IMR-90 (cell line): ENCODE measurements around the gene PSMA4. TPM values are rescaled to one million over a fixed set of nuclear protein-coding genes. Genes with fewer than 3 reads are reported as not detected.

Source experiments
- ATAC-seq: fragments of 200-7000 bp; cut with Tn5 transposase; 2 replicates; pipeline ENCODE4 v1.9.1; 2020; ENCODE audit warnings: low read depth, mild to moderate bottlenecking, moderate library complexity
- BruUV-seq: library from RNA; stranded (reverse); fragments of 400-500 nt; replicated peaks from 2 replicates; lab custom pipeline; 2021; lab: Mats Ljungman, UMichigan
- CTCF ChIA-PET: fragments of 300-600 bp; formaldehyde crosslinking; extraction: SDS; loops from one replicate; lab custom pipeline; 2021; ENCODE audit warnings: antibody characterized with exemption; lab: Yijun Ruan, JAX
- POLR2A ChIA-PET: fragments of 300-600 bp; sonication (Branson Sonifier 250); formaldehyde crosslinking; loops from one replicate; lab custom pipeline; 2022; ENCODE audit warnings: antibody characterized with exemption; ENCODE audit not compliant: unreplicated experiment; lab: Charles Lee
- DNase-seq: peaks from one replicate; pipeline ENCODE4 v3.0.0; 2013
- H2AFZ ChIP-seq: replicated peaks from 2 replicates; pipeline ENCODE3; 2013; ENCODE audit warnings: low read length, mild to moderate bottlenecking; ENCODE audit not compliant: poor library complexity
- H2AK5ac ChIP-seq: 2 replicates; pipeline ENCODE4 v1.6.1; 2013; ENCODE audit warnings: low read depth, low read length, inconsistent platforms
- H2AK9ac ChIP-seq: replicated peaks from 2 replicates; pipeline ENCODE3; 2013; ENCODE audit warnings: mild to moderate bottlenecking, low read depth, low read length, moderate library complexity; ENCODE audit not compliant: poor library complexity
- H2BK120ac ChIP-seq: 2 replicates; pipeline ENCODE4 v1.6.1; 2013; ENCODE audit warnings: low read depth, low read length, inconsistent platforms
- H2BK15ac ChIP-seq: 3 replicates; pipeline ENCODE4 v1.6.1; 2013; ENCODE audit warnings: low read depth, low read length, inconsistent platforms
- H2BK20ac ChIP-seq: 2 replicates; pipeline ENCODE4 v1.6.1; 2013; ENCODE audit warnings: low read depth, mild to moderate bottlenecking, inconsistent platforms, low read length, moderate library complexity
- H2BK5ac ChIP-seq: 2 replicates; pipeline ENCODE4 v1.6.1; 2013; ENCODE audit warnings: mild to moderate bottlenecking, low read depth, low read length, inconsistent platforms; ENCODE audit not compliant: poor library complexity, severe bottlenecking
- H3K14ac ChIP-seq: replicated peaks from 2 replicates; pipeline ENCODE4 v1.6.1; 2013; ENCODE audit warnings: low read depth, low read length, inconsistent platforms
- H3K18ac ChIP-seq: 2 replicates; pipeline ENCODE4 v1.6.1; 2013; ENCODE audit warnings: low read depth, low read length, control low read depth
- H3K23ac ChIP-seq: 2 replicates; pipeline ENCODE4 v1.6.1; 2013; ENCODE audit warnings: low read depth, low read length, inconsistent platforms
- H3K27ac ChIP-seq: 2 replicates; pipeline ENCODE4 v1.5.1; 2013; ENCODE audit warnings: mild to moderate bottlenecking, control low read depth, low read length; ENCODE audit not compliant: insufficient read depth
- H3K27me3 ChIP-seq: 2 replicates; pipeline ENCODE4 v1.6.1; 2013; ENCODE audit warnings: low read length; ENCODE audit not compliant: control insufficient read depth, insufficient read depth
- H3K36me3 ChIP-seq: 2 replicates; pipeline ENCODE4 v1.6.1; 2013; ENCODE audit warnings: low read length, mixed read lengths; ENCODE audit not compliant: control insufficient read depth, insufficient read depth
- H3K4ac ChIP-seq: 2 replicates; pipeline ENCODE4 v1.6.1; 2013; ENCODE audit warnings: low read depth, low read length, inconsistent platforms
- H3K4me1 ChIP-seq: 2 replicates; pipeline ENCODE4 v1.6.1; 2013; ENCODE audit warnings: low read length, mixed read lengths; ENCODE audit not compliant: control insufficient read depth, insufficient read depth
- H3K4me2 ChIP-seq: 2 replicates; pipeline ENCODE4 v1.6.1; 2013; ENCODE audit warnings: low read depth, mild to moderate bottlenecking, control low read depth, low read length, moderate library complexity
- H3K4me3 ChIP-seq: 2 replicates; pipeline ENCODE4 v1.5.1; 2013; ENCODE audit warnings: low read depth, mild to moderate bottlenecking, control low read depth, low read length, moderate library complexity; ENCODE audit not compliant: insufficient read depth
- H3K56ac ChIP-seq: 2 replicates; pipeline ENCODE4 v1.6.1; 2013; ENCODE audit warnings: low read length, inconsistent platforms; ENCODE audit not compliant: insufficient read depth; ENCODE audit errors: extremely low read depth
- H3K79me1 ChIP-seq, 2 experiments: 2 replicates each; pipeline ENCODE4 v1.6.1; 2013; ENCODE audit warnings: low read length in 2 of 2, inconsistent platforms in 1 of 2, low read depth in 1 of 2
- H3K9ac ChIP-seq: 2 replicates; pipeline ENCODE4 v1.6.1; 2013; ENCODE audit warnings: low read depth, low read length, control low read depth
- H3K9me1 ChIP-seq: 2 replicates; pipeline ENCODE4 v1.6.1; 2013; ENCODE audit warnings: low read length, inconsistent platforms; ENCODE audit not compliant: insufficient read depth
- H3K9me3 ChIP-seq: 2 replicates; pipeline ENCODE4 v1.6.1; 2013; ENCODE audit warnings: low read length; ENCODE audit not compliant: control insufficient read depth, insufficient read depth
- H4K20me1 ChIP-seq: 2 replicates; pipeline ENCODE4 v1.6.1; 2013; ENCODE audit warnings: low read length, inconsistent platforms; ENCODE audit not compliant: insufficient read depth
- H4K5ac ChIP-seq: 2 replicates; pipeline ENCODE4 v1.6.1; 2013; ENCODE audit warnings: mild to moderate bottlenecking, low read depth, low read length, control low read depth
- H4K8ac ChIP-seq, 2 experiments: 2 replicates each; pipeline ENCODE4 v1.6.1; 2013; ENCODE audit warnings: low read depth in 2 of 2, low read length in 2 of 2, control low read depth in 1 of 2, inconsistent platforms in 1 of 2
- H4K91ac ChIP-seq: 2 replicates; pipeline ENCODE4 v1.6.1; 2013; ENCODE audit warnings: low read depth, low read length, inconsistent platforms; ENCODE audit not compliant: insufficient read depth
- CEBPB ChIP-seq: IDR thresholded peaks from 2 replicates; pipeline ENCODE4 v1.6.1; 2012; ENCODE audit warnings: low read depth, low read length, improper control_type of control experiment
- FOS ChIP-seq: fragments of 150-350 bp; IDR thresholded peaks from 2 replicates; pipeline ENCODE4 v1.6.1; 2016; ENCODE audit warnings: low read depth, low read length
- MAFK ChIP-seq: IDR thresholded peaks from 2 replicates; pipeline ENCODE4 v1.6.1; 2012; ENCODE audit warnings: low read depth, low read length, improper control_type of control experiment
- NFE2L2 ChIP-seq: fragments of 150-350 bp; IDR thresholded peaks from 2 replicates; pipeline ENCODE4 v1.6.1; 2016; ENCODE audit warnings: low read depth, mild to moderate bottlenecking, low read length
- RAD21 ChIP-seq: IDR thresholded peaks from 2 replicates; pipeline ENCODE4 v1.6.1; 2012; ENCODE audit warnings: low read length, improper control_type of control experiment
- WGBS, 2 experiments: methylation state at CpG; one replicate each; pipeline versions ENCODE4 v1.1.5 to v1.1.7; 2013; ENCODE audit warnings: missing lambda C conversion rate in 2 of 2; ENCODE audit not compliant: insufficient read length in 1 of 2; ENCODE audit errors: extremely low coverage in 2 of 2; 5-methylcytosine and 5-hydroxymethylcytosine counted together
- dilution Hi-C: fragments of 300-500 bp; cut with HindIII; formaldehyde crosslinking; loops from one replicate; pipeline ENCODE4 v1.14.3; 2018; ENCODE audit warnings: low sequenced_read_pairs; ENCODE audit not compliant: unreplicated experiment
- in situ Hi-C: fragments of 300-500 bp; cut with MboI; formaldehyde crosslinking; loops from 3 replicates; pipeline ENCODE4 v1.14.3; 2019; ENCODE audit warnings: low sequenced_read_pairs, inconsistent platforms, mixed read lengths
- intact Hi-C: fragments of 100-400 bp; cut with micrococcal nuclease; formaldehyde crosslinking; loops from 2 replicates; pipeline ENCODE4 v1.10.0; 2022
- polyA plus RNA-seq, 3 experiments: library from polyadenylated mRNA; depleted of rRNA; stranded (reverse); fragments of >200 nt; gene quantifications; 2 replicates each; pipeline ENCODE4 v1.2.3, GENCODE V29; 2012; ENCODE audit warnings: low replicate concordance in 1 of 3
- total RNA-seq: library from RNA; depleted of rRNA; stranded (reverse); fragments of >200 nt; gene quantifications from 2 replicates; pipeline ENCODE4 v1.2.3, GENCODE V29; 2012
- TF ChIP-seq, protein P1 (sequence below): conservative IDR thresholded peaks from 2 replicates; pipeline ENCODE4 v1.5.1; 2012; ENCODE audit warnings: mild to moderate bottlenecking, low read depth, low read length, improper control_type of control experiment

PSMA4 gene
- total and polyA plus RNA-seq, 2 of the 4 experiments (the other 2 are of a cell fraction): 208 to 239 TPM

DNA sequence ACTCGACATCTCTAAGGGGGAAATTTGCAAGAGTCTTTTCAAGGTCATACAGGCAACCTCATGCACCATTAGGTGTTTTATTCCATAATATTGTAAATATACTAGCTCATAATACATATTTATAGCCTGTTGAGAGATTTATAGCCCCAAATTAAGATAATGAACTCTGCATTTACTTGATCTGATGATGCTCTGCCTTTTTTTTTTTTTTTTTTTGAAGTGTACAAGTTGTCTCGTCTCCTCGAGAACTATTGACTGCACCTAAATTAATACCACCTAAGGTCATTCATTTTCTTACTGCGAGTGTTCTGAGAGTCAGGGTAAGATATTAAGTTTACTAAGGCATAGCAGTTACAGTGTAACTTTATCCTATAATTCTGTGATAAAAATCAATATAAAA lies 31.1 kb downstream of the PSMA4 start:
- Histone ChIP-seq H2BK15ac (no peak overlapping the region), H3K18ac (no peak overlapping the region)
- TF ChIP-seq, protein P1, sequence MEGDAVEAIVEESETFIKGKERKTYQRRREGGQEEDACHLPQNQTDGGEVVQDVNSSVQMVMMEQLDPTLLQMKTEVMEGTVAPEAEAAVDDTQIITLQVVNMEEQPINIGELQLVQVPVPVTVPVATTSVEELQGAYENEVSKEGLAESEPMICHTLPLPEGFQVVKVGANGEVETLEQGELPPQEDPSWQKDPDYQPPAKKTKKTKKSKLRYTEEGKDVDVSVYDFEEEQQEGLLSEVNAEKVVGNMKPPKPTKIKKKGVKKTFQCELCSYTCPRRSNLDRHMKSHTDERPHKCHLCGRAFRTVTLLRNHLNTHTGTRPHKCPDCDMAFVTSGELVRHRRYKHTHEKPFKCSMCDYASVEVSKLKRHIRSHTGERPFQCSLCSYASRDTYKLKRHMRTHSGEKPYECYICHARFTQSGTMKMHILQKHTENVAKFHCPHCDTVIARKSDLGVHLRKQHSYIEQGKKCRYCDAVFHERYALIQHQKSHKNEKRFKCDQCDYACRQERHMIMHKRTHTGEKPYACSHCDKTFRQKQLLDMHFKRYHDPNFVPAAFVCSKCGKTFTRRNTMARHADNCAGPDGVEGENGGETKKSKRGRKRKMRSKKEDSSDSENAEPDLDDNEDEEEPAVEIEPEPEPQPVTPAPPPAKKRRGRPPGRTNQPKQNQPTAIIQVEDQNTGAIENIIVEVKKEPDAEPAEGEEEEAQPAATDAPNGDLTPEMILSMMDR: no peak
- no peak for TF ChIP-seq NFE2L2
- no peak for TF ChIP-seq FOS
- no peak for TF ChIP-seq MAFK
- no peak for TF ChIP-seq CEBPB
- no peak for TF ChIP-seq RAD21

More for the DNA sequence above, 31.1 kb downstream of the PSMA4 start:
- no peaks in the 10 kb centered on the region for H3K4me1 ChIP-seq
- H3K23ac ChIP-seq: no peak overlapping the region
- no peak overlapping the region for H3K56ac ChIP-seq
- ChIA-PET POLR2A (no interaction called here), CTCF (interaction anchor here (0.6 kb wide), 1 partner anchor 56 kb away, joined by 3 read pairs; no protein-coding TSS in a partner anchor)
- DNase-seq: no peak
- no peak overlapping the region for H2BK5ac ChIP-seq
- no peak overlapping the region for H3K27ac ChIP-seq
- H4K8ac ChIP-seq: no peak overlapping the region
- H3K36me3 ChIP-seq: no peaks in the 10 kb centered on the region
- H3K4me2 ChIP-seq: no peak overlapping the region
- no peak overlapping the region for H2AFZ ChIP-seq
- no peak overlapping the region for H4K91ac ChIP-seq
- no peak overlapping the region for H4K5ac ChIP-seq
- no peak overlapping the region for H3K4ac ChIP-seq
- dilution Hi-C loops (no loop called here), intact Hi-C loops (no loop called here), in situ Hi-C loops (no loop called here)
- H2BK120ac ChIP-seq: no peak overlapping the region
- H3K9me1 ChIP-seq: no peaks in the 10 kb centered on the region
- no peak overlapping the region for H2BK20ac ChIP-seq
- H3K4me3 ChIP-seq: no peak overlapping the region
- H2AK9ac ChIP-seq: no peak overlapping the region
- WGBS, 2 experiments: no CpG with 5 or more reads among the region's 4 CpGs
- ATAC-seq: no peak
- no peak overlapping the region for H3K14ac ChIP-seq
- H3K9me3 ChIP-seq: no peaks in the 10 kb centered on the region
- H3K79me1 ChIP-seq: no peaks in the 10 kb centered on the region
- no peaks in the 10 kb centered on the region for H4K20me1 ChIP-seq
- BruUV-seq: no TSS peak
- no peak overlapping the region for H2AK5ac ChIP-seq
- no peak overlapping the region for H3K9ac ChIP-seq
- peaks cover 5% of the 10 kb centered on the region; the same call in 1 of the 2 replicates for H3K27me3 ChIP-seq
